Measurements from ENCODE around the gene ACBD6. TPM values are rescaled to one million over a fixed set of nuclear protein-coding genes. Genes with fewer than 3 reads are reported as not detected.

Gene ACBD6
- total and polyA plus RNA-seq, 10 of the 15 experiments (the other 5 are each of a cell fraction or from before 2014, with no cell fraction given), result 15.0 to 67.3 (median 55.0) TPM

DNA sequence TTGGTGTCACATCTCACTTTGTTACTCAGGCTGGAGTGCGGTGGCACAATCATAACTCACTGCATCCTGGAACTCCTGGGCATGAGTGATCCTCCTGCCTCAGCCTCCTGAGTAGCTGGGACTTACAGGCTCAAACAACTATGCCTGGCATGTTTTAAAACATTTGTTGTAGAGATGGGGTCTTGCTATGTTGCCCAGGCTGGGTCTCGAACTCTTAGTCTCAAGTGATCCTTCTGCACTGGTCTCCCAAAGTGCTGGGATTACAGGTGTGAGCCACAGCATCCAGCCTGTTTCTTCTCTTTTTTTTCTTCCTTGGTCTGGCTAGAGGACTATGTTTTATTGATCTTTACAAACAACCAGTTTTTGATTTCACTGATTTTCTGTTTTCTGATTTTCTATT is 207.7 kb downstream of the ACBD6 start:
- H3K27ac ChIP-seq (ENCODE audit: control insufficient read depth, insufficient read depth), result no peak overlapping the region
- no peak for DNase-seq (ENCODE audit: low read depth, low spot score)
- ChIA-PET SMC1A (ENCODE audit: uncharacterized antibody, unreplicated experiment) (interaction anchor here (0.7 kb wide), 1 partner anchor 10 kb away, joined by 4 read pairs; no protein-coding TSS in a partner anchor), POLR2A (no interaction called here), RAD21 (ENCODE audit: unreplicated experiment) (no interaction called here), CTCF (interaction anchor here (0.6 kb wide), 1 partner anchor 30 kb away, joined by 3 read pairs; no protein-coding TSS in a partner anchor)
- 94% methylated on average over 2 of the region's 2 CpGs for WGBS (ENCODE audit: insufficient coverage, insufficient replicate concordance, low lambda C conversion rate, missing lambda C conversion rate)
- H2AFZ ChIP-seq (ENCODE audit: control insufficient read depth, low read depth, low read length), result no peak overlapping the region
- no peaks in the 10 kb centered on the region for H3K79me2 ChIP-seq (ENCODE audit: control insufficient read depth, insufficient read depth, low read length)
- BruUV-seq (replicated peaks), result no TSS peak
- intact Hi-C loops (cut with micrococcal nuclease; ENCODE audit: unreplicated experiment) (no loop called here), in situ Hi-C loops (cut with MboI) (loop anchor here (5.0 kb wide), 1 partner anchor 47 kb away; no protein-coding TSS in a partner anchor)
- FAIRE-seq, result no peak
- no peak overlapping the region for H3K9ac ChIP-seq (ENCODE audit: control insufficient read depth, insufficient read depth, low read length)
- H3K4me3 ChIP-seq, result no peak overlapping the region
- no peaks in the 10 kb centered on the region for H4K20me1 ChIP-seq (ENCODE audit: control insufficient read depth, insufficient read depth)
- no peak for TF ChIP-seq TBL1XR1 (IDR thresholded peaks at IDR 0.05; ENCODE audit: low read depth, low read length)
- no peak for TF ChIP-seq ZNF592 (IDR thresholded peaks at IDR 0.05)
- no peak for TF ChIP-seq NFYB (IDR thresholded peaks at IDR 0.05; ENCODE audit: insufficient read depth, low read depth, low read length)
- no peak for TF ChIP-seq TAF1 (IDR thresholded peaks at IDR 0.05; ENCODE audit: borderline replicate concordance, low read depth, low read length)
- TF ChIP-seq, protein P1, sequence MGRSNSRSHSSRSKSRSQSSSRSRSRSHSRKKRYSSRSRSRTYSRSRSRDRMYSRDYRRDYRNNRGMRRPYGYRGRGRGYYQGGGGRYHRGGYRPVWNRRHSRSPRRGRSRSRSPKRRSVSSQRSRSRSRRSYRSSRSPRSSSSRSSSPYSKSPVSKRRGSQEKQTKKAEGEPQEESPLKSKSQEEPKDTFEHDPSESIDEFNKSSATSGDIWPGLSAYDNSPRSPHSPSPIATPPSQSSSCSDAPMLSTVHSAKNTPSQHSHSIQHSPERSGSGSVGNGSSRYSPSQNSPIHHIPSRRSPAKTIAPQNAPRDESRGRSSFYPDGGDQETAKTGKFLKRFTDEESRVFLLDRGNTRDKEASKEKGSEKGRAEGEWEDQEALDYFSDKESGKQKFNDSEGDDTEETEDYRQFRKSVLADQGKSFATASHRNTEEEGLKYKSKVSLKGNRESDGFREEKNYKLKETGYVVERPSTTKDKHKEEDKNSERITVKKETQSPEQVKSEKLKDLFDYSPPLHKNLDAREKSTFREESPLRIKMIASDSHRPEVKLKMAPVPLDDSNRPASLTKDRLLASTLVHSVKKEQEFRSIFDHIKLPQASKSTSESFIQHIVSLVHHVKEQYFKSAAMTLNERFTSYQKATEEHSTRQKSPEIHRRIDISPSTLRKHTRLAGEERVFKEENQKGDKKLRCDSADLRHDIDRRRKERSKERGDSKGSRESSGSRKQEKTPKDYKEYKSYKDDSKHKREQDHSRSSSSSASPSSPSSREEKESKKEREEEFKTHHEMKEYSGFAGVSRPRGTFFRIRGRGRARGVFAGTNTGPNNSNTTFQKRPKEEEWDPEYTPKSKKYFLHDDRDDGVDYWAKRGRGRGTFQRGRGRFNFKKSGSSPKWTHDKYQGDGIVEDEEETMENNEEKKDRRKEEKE (IDR thresholded peaks at IDR 0.05), result no peak
- TF ChIP-seq ZBED1 (IDR thresholded peaks at IDR 0.05; ENCODE audit: borderline replicate concordance), result no peak
- TF ChIP-seq ETV6 (conservative IDR thresholded peaks at IDR 0.05 in 1 of 2, IDR thresholded peaks at IDR 0.05 in 1 of 2; ENCODE audit: borderline replicate concordance in 1 of 2, low read depth in 1 of 2), result no peak
- no peak for TF ChIP-seq NRF1 (conservative IDR thresholded peaks at IDR 0.05; ENCODE audit: low read depth, low read length)
- TF ChIP-seq STAT1 (conservative IDR thresholded peaks at IDR 0.05), result no peak
- no peak for TF ChIP-seq KAT2A (conservative IDR thresholded peaks at IDR 0.05; ENCODE audit: control insufficient read depth, low read depth, low read length)
- TF ChIP-seq BMI1 (IDR thresholded peaks at IDR 0.05; ENCODE audit: borderline replicate concordance), result no peak
- TF ChIP-seq SREBF1 (IDR thresholded peaks at IDR 0.05; ENCODE audit: low read length), result no peak
- TF ChIP-seq HDAC2 (IDR thresholded peaks at IDR 0.05), result no peak
- no peak for TF ChIP-seq RBBP5 (conservative IDR thresholded peaks at IDR 0.05)
- TF ChIP-seq POLR2AphosphoS5 (IDR thresholded peaks at IDR 0.05; ENCODE audit: low read length), result no peak
- no peak overlapping the region for H3K4me2 ChIP-seq (ENCODE audit: control insufficient read depth, insufficient read depth)
- no peak for ATAC-seq
- H3K36me3 ChIP-seq (ENCODE audit: control insufficient read depth in 2 of 2, insufficient read depth in 2 of 2, low read length in 1 of 2), result no peaks in the 10 kb centered on the region; a peak in 1 of 4 replicates
- no peaks in the 10 kb centered on the region; the same call in 2 of the 3 replicates for H3K9me3 ChIP-seq (replicated peaks; ENCODE audit: control insufficient read depth, insufficient read depth, low read length)
- no peaks in the 10 kb centered on the region for H3K27me3 ChIP-seq (replicated peaks in 1 of 2; ENCODE audit: control insufficient read depth in 2 of 2, insufficient read depth in 2 of 2, low read length in 1 of 2)
- H3K4me1 ChIP-seq (ENCODE audit: control insufficient read depth, insufficient read depth, low read length), result no peaks in the 10 kb centered on the region

All from GM12878 (cell line).